SK-N-SH (cell line): ENCODE measurements around the gene PSAP.

Experiments used
- CTCF ChIP-seq: fragments of 200-600 bp; sonication (generic); IDR thresholded peaks from 2 replicates; pipeline ENCODE4 v1.6.1; 2017; ENCODE audit warnings: antibody characterized with exemption, mild to moderate bottlenecking, moderate library complexity
- ELF1 ChIP-seq: IDR thresholded peaks from 2 replicates; pipeline ENCODE4 v1.4.0; 2012
- EZH2phosphoT487 ChIP-seq: fragments of 200-600 bp; sonication (generic); IDR thresholded peaks from 2 replicates; pipeline ENCODE4 v1.6.1; 2017; ENCODE audit warnings: low read depth, mixed run types, mild to moderate bottlenecking, antibody characterized with exemption, moderate library complexity, borderline replicate concordance
- FOXM1 ChIP-seq: IDR thresholded peaks from 2 replicates; pipeline ENCODE4 v1.4.0; 2012; ENCODE audit warnings: low read depth, mild to moderate bottlenecking
- GATA2 ChIP-seq: sonication (generic); formaldehyde crosslinking; IDR thresholded peaks from 2 replicates; pipeline ENCODE4 v1.5.0; 2020; ENCODE audit warnings: mild to moderate bottlenecking, missing genetic modification reagents
- RAD21 ChIP-seq: IDR thresholded peaks from 2 replicates; pipeline ENCODE4 v1.6.1; 2012; ENCODE audit warnings: mild to moderate bottlenecking, low read length
- TCF12 ChIP-seq: IDR thresholded peaks from 2 replicates; pipeline ENCODE4 v1.4.0; 2012
- USF1 ChIP-seq: IDR thresholded peaks from 2 replicates; pipeline ENCODE4 v1.4.0; 2012; ENCODE audit warnings: low read depth, borderline replicate concordance
- USF2 ChIP-seq: fragments of 150-350 bp; IDR thresholded peaks from 2 replicates; pipeline ENCODE4 v1.6.1; 2017; ENCODE audit warnings: antibody characterized with exemption, low read length, low read depth, borderline replicate concordance
- YY1 ChIP-seq: IDR thresholded peaks from 2 replicates; pipeline ENCODE4 v1.4.0; 2012; ENCODE audit warnings: low read depth, mild to moderate bottlenecking
- ZBTB33 ChIP-seq: IDR thresholded peaks from 2 replicates; pipeline ENCODE4 v1.4.0; 2012; ENCODE audit warnings: low read depth, borderline replicate concordance

GRCh38 chr10:71860243-71861029 is 9.4 kb upstream of the PSAP start:
- no peak for TF ChIP-seq CTCF
- TF ChIP-seq ZBTB33, result peak; percentile 89
- TF ChIP-seq EZH2phosphoT487, result no peak
- no peak for TF ChIP-seq USF2
- TF ChIP-seq FOXM1, result peak; percentile 80; the same call in 1 of the 2 replicates
- TF ChIP-seq ELF1, result no peak
- TF ChIP-seq YY1, result no peak
- no peak; the same call in 1 of the 2 replicates for TF ChIP-seq USF1
- TF ChIP-seq RAD21, result no peak
- peak; percentile 94 for TF ChIP-seq TCF12
- TF ChIP-seq GATA2 (CRISPR knock-in tag), result no peak; the same call in 1 of the 2 replicates
